Mammary epithelial cell (primary cell): ENCODE measurements around the gene KRT34.

Experiments used
- EZH2 ChIP-seq: IDR thresholded peaks from 2 replicates; pipeline ENCODE4 v1.6.1; 2012; ENCODE audit warnings: low read length, inconsistent platforms, borderline replicate concordance
- TF ChIP-seq, protein P1 (sequence below), 2 donors: IDR thresholded peaks in 1 of 2; conservative IDR thresholded peaks in 1 of 2; 2 replicates each; pipeline ENCODE4 v1.5.1; 2011 to 2012; ENCODE audit warnings: inconsistent platforms in 2 of 2, low read length in 2 of 2, mild to moderate bottlenecking in 2 of 2, control low read depth in 1 of 2, low read depth in 1 of 2; ENCODE audit not compliant: insufficient read depth in 1 of 2; ENCODE audit errors: extremely low read depth in 1 of 2

DNA sequence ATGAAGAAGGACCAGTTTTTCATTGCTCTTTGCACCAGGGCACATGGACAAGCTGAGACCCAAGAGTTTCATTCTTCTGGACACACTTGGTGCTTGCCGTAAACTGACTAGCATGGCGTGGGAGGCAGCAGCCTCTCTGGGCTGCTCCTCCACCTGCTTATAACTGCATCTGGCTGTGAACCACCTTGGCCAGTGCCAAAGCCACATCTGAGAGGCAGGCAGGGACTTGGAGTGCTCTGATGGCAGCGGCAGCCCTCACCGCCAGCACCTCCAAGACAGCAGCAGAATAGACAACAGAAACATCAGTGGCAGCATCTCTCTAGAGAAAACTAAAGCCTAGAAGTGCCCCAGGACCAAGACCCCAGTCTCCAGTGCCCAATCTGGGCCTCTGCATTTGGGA lies 37.6 kb upstream of the KRT34 start:
- TF ChIP-seq, protein P1, sequence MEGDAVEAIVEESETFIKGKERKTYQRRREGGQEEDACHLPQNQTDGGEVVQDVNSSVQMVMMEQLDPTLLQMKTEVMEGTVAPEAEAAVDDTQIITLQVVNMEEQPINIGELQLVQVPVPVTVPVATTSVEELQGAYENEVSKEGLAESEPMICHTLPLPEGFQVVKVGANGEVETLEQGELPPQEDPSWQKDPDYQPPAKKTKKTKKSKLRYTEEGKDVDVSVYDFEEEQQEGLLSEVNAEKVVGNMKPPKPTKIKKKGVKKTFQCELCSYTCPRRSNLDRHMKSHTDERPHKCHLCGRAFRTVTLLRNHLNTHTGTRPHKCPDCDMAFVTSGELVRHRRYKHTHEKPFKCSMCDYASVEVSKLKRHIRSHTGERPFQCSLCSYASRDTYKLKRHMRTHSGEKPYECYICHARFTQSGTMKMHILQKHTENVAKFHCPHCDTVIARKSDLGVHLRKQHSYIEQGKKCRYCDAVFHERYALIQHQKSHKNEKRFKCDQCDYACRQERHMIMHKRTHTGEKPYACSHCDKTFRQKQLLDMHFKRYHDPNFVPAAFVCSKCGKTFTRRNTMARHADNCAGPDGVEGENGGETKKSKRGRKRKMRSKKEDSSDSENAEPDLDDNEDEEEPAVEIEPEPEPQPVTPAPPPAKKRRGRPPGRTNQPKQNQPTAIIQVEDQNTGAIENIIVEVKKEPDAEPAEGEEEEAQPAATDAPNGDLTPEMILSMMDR (conservative IDR thresholded peaks at IDR 0.05 in 1 of 2, IDR thresholded peaks at IDR 0.05 in 1 of 2; ENCODE audit: extremely low read depth in 1 of 2, insufficient read depth in 1 of 2, low read depth in 1 of 2, low read length in 2 of 2) = no peak
- no peak for TF ChIP-seq EZH2
